Measurements from ENCODE around the gene MYT1. TPM values are rescaled to one million over a fixed set of nuclear protein-coding genes. Genes with fewer than 3 reads are reported as not detected.

The MYT1 gene
- total RNA-seq, 1 donor from 2014 or later: 0.34 TPM

DNA sequence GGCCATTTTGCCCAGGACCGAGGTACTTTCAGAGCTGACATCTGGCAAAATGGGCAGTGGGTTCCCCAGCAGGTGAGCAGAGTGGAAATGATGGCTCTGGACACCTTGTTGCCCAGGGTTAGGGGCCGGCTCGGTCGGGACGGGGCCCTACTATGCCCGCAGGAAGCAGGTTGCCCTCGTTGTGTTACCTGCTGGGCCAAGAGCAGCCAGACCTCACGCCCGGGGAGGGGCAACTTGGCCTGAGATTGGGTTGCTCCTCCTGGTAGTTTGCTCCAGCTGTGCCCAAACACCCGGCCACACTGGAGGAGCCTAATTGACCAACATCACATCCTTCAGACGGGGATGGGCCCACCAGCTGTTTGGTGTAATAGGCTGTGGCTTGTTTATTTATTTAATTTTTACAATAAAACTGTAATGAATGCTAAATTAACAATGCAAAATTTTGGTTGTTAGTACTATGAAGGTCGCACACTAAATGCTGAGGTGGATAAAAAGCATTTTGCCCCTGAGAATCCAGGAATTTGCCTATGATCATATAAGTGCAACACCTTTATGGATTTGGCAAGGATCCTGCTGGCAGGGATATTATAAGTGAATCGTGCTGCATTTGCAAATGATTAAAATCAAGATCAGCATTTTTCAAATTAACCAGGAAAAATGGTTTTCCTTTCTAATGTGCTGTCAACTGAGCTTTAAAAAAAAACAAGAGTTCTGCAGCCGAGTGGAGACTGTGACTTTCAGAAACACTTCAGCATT is 64.7 kb downstream of the MYT1 start:
- no peak overlapping the region for H3K27ac Mint-ChIP-seq
- TF ChIP-seq, protein P1, sequence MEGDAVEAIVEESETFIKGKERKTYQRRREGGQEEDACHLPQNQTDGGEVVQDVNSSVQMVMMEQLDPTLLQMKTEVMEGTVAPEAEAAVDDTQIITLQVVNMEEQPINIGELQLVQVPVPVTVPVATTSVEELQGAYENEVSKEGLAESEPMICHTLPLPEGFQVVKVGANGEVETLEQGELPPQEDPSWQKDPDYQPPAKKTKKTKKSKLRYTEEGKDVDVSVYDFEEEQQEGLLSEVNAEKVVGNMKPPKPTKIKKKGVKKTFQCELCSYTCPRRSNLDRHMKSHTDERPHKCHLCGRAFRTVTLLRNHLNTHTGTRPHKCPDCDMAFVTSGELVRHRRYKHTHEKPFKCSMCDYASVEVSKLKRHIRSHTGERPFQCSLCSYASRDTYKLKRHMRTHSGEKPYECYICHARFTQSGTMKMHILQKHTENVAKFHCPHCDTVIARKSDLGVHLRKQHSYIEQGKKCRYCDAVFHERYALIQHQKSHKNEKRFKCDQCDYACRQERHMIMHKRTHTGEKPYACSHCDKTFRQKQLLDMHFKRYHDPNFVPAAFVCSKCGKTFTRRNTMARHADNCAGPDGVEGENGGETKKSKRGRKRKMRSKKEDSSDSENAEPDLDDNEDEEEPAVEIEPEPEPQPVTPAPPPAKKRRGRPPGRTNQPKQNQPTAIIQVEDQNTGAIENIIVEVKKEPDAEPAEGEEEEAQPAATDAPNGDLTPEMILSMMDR (IDR thresholded peaks at IDR 0.05; ENCODE audit: unreplicated experiment): no peak
- peaks cover 21% of the 10 kb centered on the region for H3K4me1 Mint-ChIP-seq

DNA sequence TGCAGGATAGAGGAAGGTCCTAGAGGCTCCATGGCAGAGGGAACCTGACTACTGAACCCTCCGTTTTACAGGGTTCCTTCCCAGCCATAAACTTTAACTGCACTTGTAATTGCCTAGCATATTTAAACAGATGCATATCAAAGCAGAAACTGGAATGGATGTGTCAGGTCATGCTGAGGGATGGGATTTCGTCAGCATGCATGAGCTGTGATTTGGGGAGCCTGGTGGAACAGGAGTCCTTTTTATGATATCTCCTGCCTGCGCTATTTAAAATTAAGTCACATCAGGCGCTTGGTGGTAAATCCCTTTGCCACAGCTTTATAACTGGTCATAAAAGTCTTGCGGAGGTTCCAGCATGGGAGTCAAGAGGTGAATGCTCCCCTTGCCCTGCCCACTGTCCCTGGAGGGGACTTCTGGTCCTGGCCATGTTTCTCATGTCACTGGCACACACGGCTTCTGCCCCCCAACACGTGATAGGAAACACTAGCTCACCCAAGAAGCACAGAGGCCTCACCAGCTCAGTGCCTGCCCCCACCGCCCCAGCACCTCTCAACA is 65.3 kb downstream of the MYT1 start:
- Mint-ChIP-seq H3K4me3 (no peak overlapping the region), H3K36me3 (no peaks in the 10 kb centered on the region)

More for the DNA sequence above, 64.7 kb downstream of the MYT1 start:
- no peak overlapping the region for H3K4me3 Mint-ChIP-seq
- no peaks in the 10 kb centered on the region for H3K36me3 Mint-ChIP-seq
- no peak for DNase-seq (ENCODE audit: low spot score in 2 of 2, unreplicated experiment in 2 of 2)
- H3K27me3 Mint-ChIP-seq (ENCODE audit: low read depth): peaks cover 5% of the 10 kb centered on the region
- H3K9me3 Mint-ChIP-seq: no peaks in the 10 kb centered on the region

DNA sequence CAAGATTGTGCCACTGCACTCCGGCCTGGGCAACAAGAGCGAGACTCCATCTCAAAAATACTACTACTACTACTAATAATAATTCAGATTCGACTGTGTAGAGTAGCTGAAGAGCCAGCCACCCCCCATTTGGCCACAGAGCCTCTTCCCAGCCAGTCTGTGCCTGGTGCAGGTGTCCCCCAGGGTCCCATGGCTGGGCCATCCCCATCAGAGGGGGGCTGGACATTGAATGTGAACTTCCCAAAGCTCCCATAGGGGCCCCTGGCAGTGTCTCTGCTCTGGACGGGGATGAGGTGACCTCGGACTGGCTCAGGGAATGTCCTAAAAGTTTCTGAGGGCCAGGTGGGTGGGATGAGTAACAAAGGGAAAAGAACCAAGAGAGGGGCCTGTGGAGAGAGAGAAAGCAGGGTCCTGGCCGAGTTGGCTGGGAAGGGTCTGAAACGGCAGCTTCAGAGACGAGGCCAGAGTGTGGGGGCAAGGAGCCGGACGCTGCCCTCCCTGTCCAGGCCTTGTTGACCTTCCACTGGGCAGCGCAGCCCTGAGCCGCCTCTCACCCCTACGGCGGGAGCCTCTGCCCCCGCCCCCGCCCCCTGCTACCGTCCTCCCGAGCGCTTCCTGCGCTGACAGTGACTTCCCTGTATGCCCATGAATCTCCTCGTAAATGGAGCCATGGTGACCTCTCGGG is 66.4 kb downstream of the MYT1 start:
- no peaks in the 10 kb centered on the region for H3K9me3 Mint-ChIP-seq
- H3K36me3 Mint-ChIP-seq: no peaks in the 10 kb centered on the region
- DNase-seq (ENCODE audit: low spot score in 2 of 2, unreplicated experiment in 2 of 2): no peak
- no peak overlapping the region for H3K27ac Mint-ChIP-seq
- H3K4me3 Mint-ChIP-seq: no peak overlapping the region
- peaks cover 7% of the 10 kb centered on the region for H3K4me1 Mint-ChIP-seq
- H3K27me3 Mint-ChIP-seq (ENCODE audit: low read depth): peaks cover 5% of the 10 kb centered on the region
- TF ChIP-seq, protein P1 (IDR thresholded peaks at IDR 0.05; ENCODE audit: unreplicated experiment): no peak

More for the DNA sequence above, 65.3 kb downstream of the MYT1 start:
- no peaks in the 10 kb centered on the region for H3K9me3 Mint-ChIP-seq
- no peak overlapping the region for H3K27ac Mint-ChIP-seq
- H3K27me3 Mint-ChIP-seq (ENCODE audit: low read depth): peaks cover 5% of the 10 kb centered on the region
- peaks cover 14% of the 10 kb centered on the region for H3K4me1 Mint-ChIP-seq
- TF ChIP-seq, protein P1 (IDR thresholded peaks at IDR 0.05; ENCODE audit: unreplicated experiment): no peak
- DNase-seq (ENCODE audit: low spot score in 2 of 2, unreplicated experiment in 2 of 2): no peak

DNA sequence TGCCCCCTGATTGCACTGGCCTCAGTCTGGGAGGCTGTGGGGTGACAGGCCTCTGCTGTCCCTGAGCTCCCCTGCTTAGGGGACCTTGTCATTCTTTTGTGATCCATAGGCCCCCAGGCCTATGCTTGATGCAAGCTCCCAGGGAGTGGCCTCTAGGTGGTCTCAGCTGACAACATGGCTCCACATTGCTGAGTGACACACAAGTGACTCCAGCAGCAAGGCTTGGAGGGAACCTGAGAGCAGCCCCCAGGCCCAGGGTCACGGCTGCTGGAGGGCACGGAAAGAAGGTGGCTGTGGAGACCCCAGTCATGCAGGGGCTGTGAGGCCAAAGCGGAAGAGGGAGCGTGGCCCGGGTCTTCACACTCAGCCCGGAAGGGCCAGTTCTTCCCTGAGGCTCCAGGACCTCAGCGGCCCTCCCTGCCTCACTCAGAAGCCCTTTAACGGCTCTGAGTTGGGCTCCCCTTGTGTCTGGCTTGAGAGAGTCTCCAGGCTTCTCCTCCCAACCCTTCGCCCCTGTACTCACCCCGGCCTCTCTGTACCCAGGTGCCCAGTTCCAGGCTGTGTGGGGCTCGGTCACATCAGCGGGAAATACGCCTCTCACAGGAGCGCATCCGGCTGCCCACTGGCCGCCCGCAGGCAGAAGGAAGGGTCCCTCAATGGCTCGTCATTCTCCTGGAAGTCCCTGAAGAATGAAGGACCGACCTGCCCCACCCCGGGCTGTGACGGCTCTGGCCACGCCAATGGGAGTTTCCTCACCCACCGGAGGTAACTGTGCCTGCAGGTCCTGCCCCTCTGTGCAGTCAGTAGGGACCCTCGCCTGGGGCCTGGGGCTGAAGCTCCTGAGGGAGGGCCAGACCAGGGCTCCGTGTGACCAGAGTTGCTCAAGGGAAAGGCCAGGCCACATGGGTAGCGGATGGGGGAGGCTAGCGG is 67.6 kb downstream of the MYT1 start:
- DNase-seq (ENCODE audit: low spot score in 2 of 2, unreplicated experiment in 2 of 2): no peak
- Mint-ChIP-seq H3K9me3 (no peaks in the 10 kb centered on the region), H3K4me1 (peaks cover 7% of the 10 kb centered on the region), H3K27ac (no peak overlapping the region), H3K36me3 (no peaks in the 10 kb centered on the region), H3K4me3 (no peak overlapping the region), H3K27me3 (ENCODE audit: low read depth) (peaks cover 7% of the 10 kb centered on the region)
- TF ChIP-seq, protein P1 (IDR thresholded peaks at IDR 0.05; ENCODE audit: unreplicated experiment): no peak

DNA sequence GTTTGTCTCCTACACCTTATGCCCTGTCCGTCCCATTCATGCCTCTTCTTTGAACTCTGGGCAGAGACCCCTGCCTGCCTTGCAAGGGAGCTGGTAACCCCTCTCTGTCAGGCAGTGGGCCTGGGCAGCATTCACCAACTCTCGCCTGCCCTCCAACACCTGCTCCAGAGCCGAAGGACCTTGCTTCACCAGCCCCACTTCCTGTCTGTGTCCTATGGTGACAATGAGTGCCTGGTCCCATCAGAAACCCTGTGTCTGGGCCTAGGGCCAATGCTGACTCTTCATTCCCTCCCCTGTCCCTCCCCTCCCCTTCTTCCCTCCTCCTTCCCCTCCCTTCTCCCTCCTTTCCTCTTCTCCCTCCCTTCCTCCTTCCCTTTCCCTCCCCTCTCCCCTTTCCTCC is 68.5 kb downstream of the MYT1 start:
- Mint-ChIP-seq H3K27me3 (ENCODE audit: low read depth) (peaks cover 13% of the 10 kb centered on the region), H3K36me3 (no peaks in the 10 kb centered on the region), H3K4me3 (no peak overlapping the region), H3K4me1 (peaks cover 7% of the 10 kb centered on the region), H3K27ac (no peak overlapping the region), H3K9me3 (no peaks in the 10 kb centered on the region)
- TF ChIP-seq, protein P1 (IDR thresholded peaks at IDR 0.05; ENCODE audit: unreplicated experiment): no peak
- no peak for DNase-seq (ENCODE audit: low spot score in 2 of 2, unreplicated experiment in 2 of 2)
